HG02981 (cell line): ENCODE measurements around the gene RAPGEF4.
"Not testable (repeated sequence)": the region's sequence is repeated elsewhere in the genome, so short reads cannot be mapped to it uniquely, and the experiment has no call there.

Source experiments
- ATAC-seq: cut with Tn5 transposase; IDR thresholded peaks from one replicate; pipeline ENCODE4 v1.9.1; 2021; ENCODE audit warnings: mild to moderate bottlenecking, moderate library complexity; ENCODE audit not compliant: unreplicated experiment

The RAPGEF4 gene

GRCh38 chr2:173087214-173087581 is 351.6 kb downstream of the RAPGEF4 start:
- ATAC-seq = no peak

GRCh38 chr2:173087793-173088496 is 352.3 kb downstream of the RAPGEF4 start:
- no peak for ATAC-seq

GRCh38 chr2:173090276-173090877 is 354.7 kb downstream of the RAPGEF4 start:
- ATAC-seq = no peak

GRCh38 chr2:173090973-173091660 is 355.5 kb downstream of the RAPGEF4 start:
- no peak for ATAC-seq

- ATAC-seq = no peak
These were observed 356.3 kb downstream of the RAPGEF4 start for GRCh38 chr2:173091910-173092309.

GRCh38 chr2:173092844-173093402 is 357.3 kb downstream of the RAPGEF4 start:
- ATAC-seq = no peak

- not testable (repeated sequence) for ATAC-seq
These were observed 358.0 kb downstream of the RAPGEF4 start for GRCh38 chr2:173093617-173094016.

GRCh38 chr2:173094731-173095130 is 359.1 kb downstream of the RAPGEF4 start:
- no peak for ATAC-seq

GRCh38 chr2:173095356-173095755 is 359.7 kb downstream of the RAPGEF4 start:
- ATAC-seq = no peak

- ATAC-seq = no peak
These were observed 363.6 kb downstream of the RAPGEF4 start for GRCh38 chr2:173099271-173099670.

- ATAC-seq = no peak
These were observed 364.2 kb downstream of the RAPGEF4 start for GRCh38 chr2:173099804-173100203.

- peak; percentile 80 for ATAC-seq
These were observed 366.0 kb downstream of the RAPGEF4 start for GRCh38 chr2:173101687-173102086.
